HepG2 (cell line): ENCODE results near the gene ADAM29. TPM values are rescaled to one million over a fixed set of nuclear protein-coding genes. Genes with fewer than 3 reads are reported as not detected.

Source experiments
- ATAC-seq: fragments of 200-7000 bp; cut with Tn5 transposase; 3 replicates; pipeline ENCODE4 v1.9.1; 2020; ENCODE audit warnings: mild to moderate bottlenecking, moderate library complexity
- BruUV-seq: library from RNA; stranded (reverse); fragments of 400-500 nt; replicated peaks from 2 replicates; lab custom pipeline; 2021; lab: Mats Ljungman, UMichigan
- CTCF ChIA-PET: fragments of 300-600 bp; formaldehyde crosslinking; extraction: SDS; loops from one replicate; lab custom pipeline; 2021; ENCODE audit warnings: low total read pairs, inconsistent platforms, low intra/inter-chr PET ratio; lab: Yijun Ruan, JAX
- POLR2A ChIA-PET: fragments of 350-600 bp; sonication (Branson Sonifier 250); formaldehyde crosslinking; loops from one replicate; lab custom pipeline; 2020; ENCODE audit warnings: antibody characterized with exemption, inconsistent platforms; lab: Yijun Ruan, JAX
- DNase-seq: peaks from one replicate; pipeline ENCODE4 v3.0.0-alpha.2; 2015; ENCODE audit warnings: low spot score
- FAIRE-seq: peaks from 3 replicates; lab custom pipeline; 2011; peaks lifted over from hg19 to GRCh38; lab: Jason Lieb, UNC
- H2AFZ ChIP-seq: one replicate; pipeline ENCODE4 v1.6.1; 2011; ENCODE audit warnings: low read length, inconsistent platforms
- H3K27ac ChIP-seq: fragments of 300-600 bp; 3 replicates; pipeline ENCODE4 v1.8.0; 2011; ENCODE audit warnings: mixed run types, mild to moderate bottlenecking, mixed read lengths, low read length, inconsistent platforms; ENCODE audit not compliant: insufficient read depth; ENCODE audit errors: extremely low read length
- H3K27me3 ChIP-seq, 2 experiments: fragments of 200-600 bp in 1 of 2; 2 replicates in 1 of 2; 3 replicates in 1 of 2; pipeline versions ENCODE4 v1.6.0 to v1.8.0; 2011; ENCODE audit warnings: low read length in 2 of 2, mild to moderate bottlenecking in 2 of 2, moderate library complexity in 2 of 2, inconsistent platforms in 1 of 2; ENCODE audit not compliant: insufficient read depth in 2 of 2, control insufficient read depth in 1 of 2
- H3K36me3 ChIP-seq, 2 experiments: fragments of 200-600 bp in 1 of 2; replicated peaks in 1 of 2; 2 replicates in 1 of 2; 3 replicates in 1 of 2; pipeline versions ENCODE4 v1.5.1 to v1.8.0; 2011; ENCODE audit warnings: low read length in 2 of 2, inconsistent platforms in 1 of 2; ENCODE audit not compliant: insufficient read depth in 2 of 2, control insufficient read depth in 1 of 2
- H3K4me1 ChIP-seq: 2 replicates; pipeline ENCODE4 v1.5.1; 2012; ENCODE audit warnings: low read length, inconsistent platforms; ENCODE audit not compliant: insufficient read depth
- H3K4me2 ChIP-seq: 2 replicates; pipeline ENCODE4 v1.6.0; 2011; ENCODE audit warnings: low read depth, low read length, inconsistent platforms
- H3K4me3 ChIP-seq, 3 experiments: fragments of 200-600 bp in 1 of 3; sonication (generic), shearing (Covaris generic) in 1 of 3; replicated peaks in 1 of 3; 2 replicates each; pipeline ENCODE4 v1.5.1; 2011 to 2016; ENCODE audit warnings: low read length in 3 of 3, inconsistent platforms in 2 of 3, low read depth in 2 of 3, mild to moderate bottlenecking in 2 of 3, control low read depth in 1 of 3, mixed read lengths in 1 of 3; ENCODE audit not compliant: insufficient read depth in 1 of 3
- H3K79me2 ChIP-seq: one replicate; pipeline ENCODE4 v1.6.1; 2011; ENCODE audit warnings: low read length, inconsistent platforms; ENCODE audit not compliant: insufficient read depth
- H3K9ac ChIP-seq: 2 replicates; pipeline ENCODE4 v1.6.0; 2011; ENCODE audit warnings: mild to moderate bottlenecking, low read depth, low read length, inconsistent platforms; ENCODE audit not compliant: insufficient read depth
- H3K9me3 ChIP-seq: 2 replicates; pipeline ENCODE4 v1.5.1; 2012; ENCODE audit warnings: mild to moderate bottlenecking, low read length
- H4K20me1 ChIP-seq: 2 replicates; pipeline ENCODE4 v1.6.0; 2011; ENCODE audit warnings: inconsistent platforms, mild to moderate bottlenecking, low read length, moderate library complexity; ENCODE audit not compliant: insufficient read depth
- JUND ChIP-seq: sonication (generic); formaldehyde crosslinking; IDR thresholded peaks from 2 replicates; pipeline ENCODE4 v1.8.0; 2022; ENCODE audit warnings: mild to moderate bottlenecking, missing genetic modification reagents
- NFKB2 ChIP-seq: sonication (generic); formaldehyde crosslinking; IDR thresholded peaks from 2 replicates; pipeline ENCODE4 v1.4.0; 2020; ENCODE audit warnings: missing genetic modification reagents, borderline replicate concordance
- ZNF772 ChIP-seq: sonication (generic); formaldehyde crosslinking; IDR thresholded peaks from 2 replicates; pipeline ENCODE4 v1.5.0; 2020; ENCODE audit warnings: mild to moderate bottlenecking, missing genetic modification reagents
- ZNF792 ChIP-seq: IDR thresholded peaks from 2 replicates; pipeline ENCODE4 v1.6.1; 2016
- WGBS: methylation state at CpG from one replicate; pipeline ENCODE4 v1.1.6; 2017; ENCODE audit warnings: low lambda C conversion rate; 5-methylcytosine and 5-hydroxymethylcytosine counted together
- in situ Hi-C: cut with HindIII; loops from 2 replicates; pipeline ENCODE4 v1.10.0; 2017; ENCODE audit warnings: low pct_unique_long_range_greater_than_20kb; ENCODE audit not compliant: extremely low pct_ligation_motif_present
- intact Hi-C: fragments of 100-400 bp; cut with micrococcal nuclease; formaldehyde crosslinking; loops from one replicate; pipeline ENCODE4 v1.10.0; 2022; ENCODE audit not compliant: unreplicated experiment
- polyA plus RNA-seq, 8 experiments: library from polyadenylated mRNA; depleted of rRNA in 3 of 8; stranded (reverse) in 7 of 8; unstranded in 1 of 8; fragments of >200 nt; fragmentation: Illumina TruSeq in 4 of 8; extraction: Trizol in 4 of 8; gene quantifications; 2 replicates each; pipeline versions ENCODE4 v1.2.1 to v1.2.3, GENCODE V29; 2011 to 2016; ENCODE audit warnings: low read depth in 4 of 8, missing spikeins in 1 of 8, mixed read lengths in 1 of 8; ENCODE audit not compliant: insufficient read depth in 1 of 8
- total RNA-seq, 5 experiments: library from RNA; depleted of rRNA; stranded (reverse); fragments of >200 nt; fragmentation: Illumina TruSeq; extraction: Trizol; gene quantifications; 2 replicates each; pipeline ENCODE4 v1.2.3, GENCODE V29; 2016; ENCODE audit warnings: low read depth in 1 of 5

The ADAM29 gene
- total and polyA plus RNA-seq, 2 of the 13 experiments (the other 11 are each of a cell fraction or from before 2014, with no cell fraction given): not detected

DNA sequence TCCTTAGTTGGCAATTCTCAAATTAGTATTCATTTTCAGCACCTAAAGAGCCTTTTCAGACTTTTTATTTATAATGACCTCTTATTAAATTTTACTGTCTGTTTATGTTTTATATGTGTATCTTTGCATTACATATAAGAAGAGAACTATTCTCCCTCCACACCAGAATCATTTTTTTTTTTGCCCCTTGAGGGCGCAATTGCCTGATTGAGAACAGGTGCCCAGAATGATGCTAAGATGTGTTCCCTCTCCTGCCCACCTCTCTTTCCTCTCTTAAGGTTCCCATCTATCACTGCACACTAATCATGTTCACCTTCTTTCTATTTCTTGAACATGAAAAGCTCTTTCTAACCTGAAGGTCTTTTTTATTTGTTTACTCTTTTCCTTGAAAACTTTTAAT is 44.2 kb upstream of the ADAM29 start:
- Histone ChIP-seq H3K27ac (no peak overlapping the region), H3K4me1 (no peaks in the 10 kb centered on the region; the same call in 1 of the 2 replicates), H3K9me3 (peaks cover 57% of the 10 kb centered on the region), H3K9ac (no peak overlapping the region), H3K4me2 (no peak overlapping the region), H4K20me1 (no peaks in the 10 kb centered on the region), H3K4me3 (no peak overlapping the region), H3K27me3 (no peaks in the 10 kb centered on the region), H3K79me2 (no peaks in the 10 kb centered on the region), H3K36me3 (no peaks in the 10 kb centered on the region), H2AFZ (no peak overlapping the region)
- CTCF ChIA-PET: no interaction called here
- WGBS: 38% methylated on average over 1 of the region's 1 CpG
- POLR2A ChIA-PET: no interaction called here
- in situ Hi-C loops: no loop called here
- DNase-seq: no peak
- no peak for ATAC-seq
- no peak for FAIRE-seq
- no peak for TF ChIP-seq ZNF772 (CRISPR knock-in tag)
- BruUV-seq: no TSS peak
- intact Hi-C loops: no loop called here

DNA sequence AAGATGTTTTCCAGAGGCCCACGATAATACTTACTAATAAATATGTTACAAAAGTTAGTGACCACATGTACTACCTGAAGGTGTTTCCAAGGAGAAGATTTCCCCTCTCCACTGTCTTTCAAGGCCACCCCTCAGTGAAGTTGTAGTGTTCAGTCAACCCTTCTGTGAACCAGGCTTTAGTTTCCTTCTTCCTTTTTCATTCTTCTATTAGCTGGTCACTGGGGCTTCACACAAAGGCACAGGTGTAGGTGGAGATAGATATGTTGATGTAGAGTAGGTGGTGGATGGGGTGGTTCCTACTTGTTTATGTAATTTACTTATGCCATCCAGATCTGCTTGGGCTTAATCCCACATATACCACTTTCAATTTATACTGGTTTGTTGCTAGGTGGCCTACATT is 43.3 kb upstream of the ADAM29 start:
- Histone ChIP-seq H2AFZ (no peak overlapping the region), H3K27ac (no peak overlapping the region), H3K4me2 (no peak overlapping the region), H3K4me3 (no peak overlapping the region), H4K20me1 (no peaks in the 10 kb centered on the region), H3K9ac (no peak overlapping the region), H3K4me1 (no peaks in the 10 kb centered on the region; the same call in 1 of the 2 replicates), H3K27me3 (no peaks in the 10 kb centered on the region), H3K36me3 (no peaks in the 10 kb centered on the region), H3K79me2 (no peaks in the 10 kb centered on the region), H3K9me3 (peaks cover 51% of the 10 kb centered on the region)
- ATAC-seq (no peak), FAIRE-seq (no peak), DNase-seq (no peak)
- in situ Hi-C loops: no loop called here
- no TSS peak for BruUV-seq
- ChIA-PET POLR2A (no interaction called here), CTCF (no interaction called here)
- intact Hi-C loops: no loop called here
- 0% methylated on average over 1 of the region's 1 CpG for WGBS
- TF ChIP-seq ZNF792 (CRISPR knock-in tag): no peak
- TF ChIP-seq NFKB2 (CRISPR knock-in tag): no peak
- no peak for TF ChIP-seq JUND
